GM12878 (cell line): ENCODE measurements around the gene DOLPP1. TPM values are rescaled to one million over a fixed set of nuclear protein-coding genes. Genes with fewer than 3 reads are reported as not detected.
A peak's percentile ranks its signal among the peaks of the same experiment; 100 is the strongest.

Source experiments
- ASH2L ChIP-seq: fragments of 300-600, 200-600 bp; sonication (generic); IDR thresholded peaks from 2 replicates; pipeline ENCODE4 v1.6.1; 2017; ENCODE audit warnings: low read depth, mild to moderate bottlenecking, borderline replicate concordance
- BRCA1 ChIP-seq: IDR thresholded peaks from 2 replicates; pipeline ENCODE4 v1.6.1; 2011; ENCODE audit warnings: low read depth, low read length, improper control_type of control experiment
- DPF2 ChIP-seq: fragments of 450-650 bp; IDR thresholded peaks from 2 replicates; pipeline ENCODE4 v1.6.1; 2017; ENCODE audit warnings: mild to moderate bottlenecking
- ETV6 ChIP-seq, 2 experiments: fragments of 450-650 bp in 1 of 2; IDR thresholded peaks in 1 of 2; conservative IDR thresholded peaks in 1 of 2; 2 replicates each; pipeline ENCODE4 v1.6.1; 2014; ENCODE audit warnings: antibody characterized with exemption in 1 of 2, borderline replicate concordance in 1 of 2, low read depth in 1 of 2, mild to moderate bottlenecking in 1 of 2, moderate library complexity in 1 of 2
- FOXK2 ChIP-seq: fragments of 450-650 bp; IDR thresholded peaks from 2 replicates; pipeline ENCODE4 v1.6.1; 2017; ENCODE audit warnings: mild to moderate bottlenecking, moderate library complexity
- HDAC6 ChIP-seq: fragments of 200-600 bp; sonication (generic); IDR thresholded peaks from one replicate; pipeline ENCODE4 v1.8.0; 2017; ENCODE audit warnings: antibody characterized with exemption; ENCODE audit not compliant: unreplicated experiment
- HSF1 ChIP-seq: fragments of 150-350 bp; IDR thresholded peaks from 2 replicates; pipeline ENCODE4 v1.6.1; 2014; ENCODE audit warnings: mild to moderate bottlenecking, low read depth, low read length
- IRF3 ChIP-seq: fragments of 450-650 bp; IDR thresholded peaks from 2 replicates; pipeline ENCODE4 v1.6.1; 2014; ENCODE audit warnings: mild to moderate bottlenecking
- IRF5 ChIP-seq: fragments of 450-650 bp; IDR thresholded peaks from 2 replicates; pipeline ENCODE4 v1.6.1; 2017; ENCODE audit warnings: borderline replicate concordance
- KAT2A ChIP-seq: conservative IDR thresholded peaks from 2 replicates; pipeline ENCODE4 v1.6.1; 2011; ENCODE audit warnings: low read depth, low read length; ENCODE audit not compliant: control insufficient read depth
- MEF2A ChIP-seq: IDR thresholded peaks from 2 replicates; pipeline ENCODE4 v1.6.1; 2011; ENCODE audit warnings: low read depth, mild to moderate bottlenecking, low read length, moderate library complexity; ENCODE audit not compliant: insufficient read depth
- NFXL1 ChIP-seq: fragments of 450-650 bp; IDR thresholded peaks from 2 replicates; pipeline ENCODE4 v1.6.1; 2017; ENCODE audit warnings: antibody characterized with exemption, mild to moderate bottlenecking, borderline replicate concordance
- PKNOX1 ChIP-seq: fragments of 450-650 bp; IDR thresholded peaks from 2 replicates; pipeline ENCODE4 v1.6.1; 2016; ENCODE audit warnings: mild to moderate bottlenecking
- POU2F2 ChIP-seq: IDR thresholded peaks from 3 replicates; pipeline ENCODE4 v1.6.1; 2011; ENCODE audit warnings: low read depth, mild to moderate bottlenecking, low read length, borderline replicate concordance
- RB1 ChIP-seq: fragments of 450-650 bp; formaldehyde crosslinking; IDR thresholded peaks from 2 replicates; pipeline ENCODE4 v1.6.1; 2017; ENCODE audit warnings: mild to moderate bottlenecking, borderline replicate concordance
- RBBP5 ChIP-seq: fragments of 200-600 bp; sonication (generic); conservative IDR thresholded peaks from 2 replicates; pipeline ENCODE4 v1.6.1; 2016
- RUNX3 ChIP-seq: IDR thresholded peaks from 2 replicates; pipeline ENCODE4 v1.6.1; 2012; ENCODE audit warnings: low read length, inconsistent platforms
- SKIL ChIP-seq: fragments of 450-650 bp; IDR thresholded peaks from 2 replicates; pipeline ENCODE4 v1.6.1; 2017; ENCODE audit warnings: mild to moderate bottlenecking, low read depth, inconsistent platforms; ENCODE audit not compliant: poor library complexity, severe bottlenecking
- SPI1 ChIP-seq: IDR thresholded peaks from 2 replicates; pipeline ENCODE4 v1.6.1; 2011; ENCODE audit warnings: low read depth, mild to moderate bottlenecking, low read length, moderate library complexity, borderline replicate concordance; ENCODE audit not compliant: insufficient read depth
- TCF12 ChIP-seq: IDR thresholded peaks from 2 replicates; pipeline ENCODE4 v1.6.1; 2011; ENCODE audit warnings: low read depth, mild to moderate bottlenecking, low read length
- USF1 ChIP-seq: IDR thresholded peaks from 2 replicates; pipeline ENCODE4 v1.6.1; 2011; ENCODE audit warnings: borderline replicate concordance, low read depth, mild to moderate bottlenecking, moderate library complexity, mixed read lengths, low read length; ENCODE audit not compliant: insufficient read depth; ENCODE audit errors: extremely low read length
- ZNF24 ChIP-seq: fragments of 450-650 bp; IDR thresholded peaks from 2 replicates; pipeline ENCODE4 v1.6.1; 2017; ENCODE audit warnings: antibody characterized with exemption, mild to moderate bottlenecking
- polyA plus RNA-seq, 11 experiments: library from polyadenylated mRNA; depleted of rRNA in 4 of 11; unstranded in 6 of 11; stranded (reverse) in 5 of 11; fragments of >200 nt; fragmentation: Nextera tagmentation in 4 of 11; fragmentation: Illumina TruSeq in 1 of 11; extraction: Ambion mirVana in 4 of 11; extraction: Trizol in 1 of 11; gene quantifications; 1 replicate in 1 of 11; 2 replicates in 10 of 11; pipeline versions ENCODE4 v1.2.1 to v1.2.3, GENCODE V29; 2011 to 2016; ENCODE audit warnings: inconsistent platforms in 2 of 11, missing spikeins in 2 of 11, low read depth in 1 of 11
- total RNA-seq, 4 experiments: library from RNA; depleted of rRNA in 3 of 4; stranded (reverse); fragments of >200 nt in 3 of 4; fragmentation: Illumina TruSeq in 1 of 4; extraction: Trizol in 1 of 4; gene quantifications; 2 replicates each; pipeline versions ENCODE4 v1.2.1 to v1.2.3, GENCODE V29; 2013 to 2021

The DOLPP1 gene
- total and polyA plus RNA-seq, 10 of the 15 experiments (the other 5 are each of a cell fraction or from before 2014, with no cell fraction given): 0.76 to 19.9 (median 13.4) TPM

- TF ChIP-seq PKNOX1 (peak; percentile 98), MEF2A (no peak), RB1 (0 out of 2 replicates have a peak, but pooled peaks have one; percentile 44), HDAC6 (no peak), ZNF24 (no peak), ASH2L (no peak), USF1 (peak; percentile 86), IRF3 (no peak; the same call in 1 of the 2 replicates), NFXL1 (no peak), HSF1 (no peak), IRF5 (no peak), ETV6 (conservative IDR thresholded peaks at IDR 0.05 in 1 of 2, IDR thresholded peaks at IDR 0.05 in 1 of 2; ENCODE audit: borderline replicate concordance in 1 of 2, low read depth in 1 of 2) (no peak), DPF2 (0 out of 2 replicates have a peak, but pooled peaks have one; percentile 66), RUNX3 (peak; percentile 75; the same call in 1 of the 2 replicates), KAT2A (no peak), SPI1 (no peak), TCF12 (no peak), SKIL (no peak), FOXK2 (no peak), BRCA1 (no peak), RBBP5 (no peak), POU2F2 (no peak; the same call in 2 of the 3 replicates)
These were observed 44.5 kb upstream of the DOLPP1 start, which contains the start of gene MIGA2 (continued) for GRCh38 chr9:129036241-129036922.
